NCI-H2171 (cell line): ENCODE results near the gene KLF16.

Source experiments
- DNase-seq: peaks from one replicate; lab custom pipeline; 2025; lab: John Stamatoyannopoulos, UW

Gene KLF16

DNA sequence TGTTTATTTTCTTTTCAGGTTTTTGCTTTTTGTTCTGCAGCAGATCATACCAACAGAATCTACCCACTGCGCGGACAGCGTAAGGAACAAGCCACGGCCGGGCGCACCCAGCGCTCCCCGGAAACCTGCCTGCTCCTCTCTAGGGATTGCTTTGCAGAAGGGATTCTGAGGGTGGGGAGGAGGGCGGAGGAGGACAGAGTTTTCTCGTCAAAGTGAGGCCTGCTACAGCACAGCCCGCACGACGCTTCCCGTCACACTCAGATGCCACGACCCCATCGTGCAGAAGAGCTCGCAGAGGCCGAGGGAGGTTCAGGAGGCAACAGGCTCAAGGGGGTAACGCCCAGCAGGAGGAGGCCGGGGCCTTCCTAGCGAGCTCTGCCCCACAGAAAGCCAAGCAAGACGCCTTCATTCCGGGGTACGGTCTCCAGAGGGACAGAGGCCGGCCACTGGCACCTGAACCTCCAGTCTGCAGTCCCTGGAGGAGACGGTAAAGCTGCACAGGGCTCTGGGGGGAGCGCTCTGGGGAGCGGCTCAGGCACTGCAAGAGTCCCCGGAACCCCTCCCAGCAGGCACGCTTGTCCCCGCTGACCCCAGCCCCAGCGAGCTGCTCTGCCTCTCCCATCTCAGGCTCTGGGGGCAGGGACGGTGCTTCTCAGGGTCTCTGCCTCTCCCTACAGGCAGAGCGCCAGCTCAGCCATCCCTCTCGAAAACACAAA is 22.0 kb downstream of the KLF16 start:
- no peak for DNase-seq

DNA sequence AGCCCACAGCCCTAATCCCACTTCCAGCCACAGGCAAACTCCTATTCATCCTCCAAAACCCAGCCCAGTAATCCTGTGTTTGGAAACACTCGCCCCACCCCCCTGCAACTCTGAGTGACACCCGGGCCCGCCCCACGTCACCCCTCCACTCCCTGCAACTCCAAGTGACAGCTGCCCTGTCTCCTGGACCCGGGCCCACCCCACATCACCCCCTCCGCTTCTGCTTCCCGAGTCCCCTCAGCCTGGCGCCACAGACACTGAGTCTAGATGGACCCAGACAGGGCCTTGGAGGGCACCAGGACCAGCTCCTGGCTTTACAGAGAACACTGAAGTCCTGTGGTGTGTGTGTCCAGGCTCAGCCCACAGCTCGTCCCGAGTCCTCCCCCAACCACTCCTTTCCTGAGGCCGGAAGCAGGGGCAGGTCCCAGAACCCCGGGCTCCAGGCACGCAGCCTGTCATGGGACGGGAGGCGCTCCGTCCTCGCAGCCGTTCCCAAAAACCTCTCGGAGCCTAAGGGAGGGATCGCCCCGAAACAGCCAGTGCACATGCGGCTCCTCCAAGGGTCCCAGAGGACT is 22.8 kb downstream of the KLF16 start:
- DNase-seq: no peak

DNA sequence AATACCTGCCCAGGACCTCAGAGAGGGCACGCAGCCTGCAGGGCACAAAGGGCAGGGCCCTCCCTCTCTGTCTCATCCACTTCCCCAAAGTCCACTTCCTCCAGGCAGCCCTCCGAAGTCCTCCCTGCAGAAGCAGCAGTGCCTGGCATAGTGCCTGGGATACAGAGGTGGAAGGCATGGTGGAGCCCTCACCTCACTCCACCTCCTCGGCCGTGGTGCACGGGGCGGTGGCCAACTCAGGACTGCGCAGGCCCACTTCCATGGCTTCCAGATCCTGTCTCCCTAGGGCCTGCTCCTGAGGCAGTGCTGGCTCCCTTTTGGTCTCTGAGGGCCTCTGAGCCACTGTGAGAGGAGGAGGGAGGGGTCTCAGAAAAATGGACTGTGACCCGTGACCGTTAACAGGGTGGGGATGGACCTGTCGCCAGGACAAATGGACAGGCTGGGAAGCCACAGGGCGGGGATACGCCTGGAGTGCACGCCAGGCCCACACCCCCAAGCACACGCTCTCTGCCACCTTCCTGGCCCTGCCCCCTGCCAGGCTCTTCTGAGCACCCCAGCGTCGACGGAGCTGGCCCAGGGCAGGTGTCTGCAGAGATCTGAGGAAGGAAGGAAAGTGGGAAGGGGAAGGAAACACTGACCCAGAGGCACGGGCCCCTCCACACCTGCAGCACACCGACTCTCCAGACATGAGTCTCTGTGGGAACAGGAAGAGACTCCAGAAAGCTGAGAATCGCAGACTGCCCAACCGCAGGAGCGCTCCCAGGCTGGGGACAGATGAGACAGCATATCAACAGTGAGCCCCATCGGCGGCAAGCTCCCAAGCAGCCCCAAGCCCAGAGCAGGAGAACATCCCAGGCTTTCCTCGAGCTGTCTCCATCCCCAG is 23.5 kb downstream of the KLF16 start:
- no peak for DNase-seq

DNA sequence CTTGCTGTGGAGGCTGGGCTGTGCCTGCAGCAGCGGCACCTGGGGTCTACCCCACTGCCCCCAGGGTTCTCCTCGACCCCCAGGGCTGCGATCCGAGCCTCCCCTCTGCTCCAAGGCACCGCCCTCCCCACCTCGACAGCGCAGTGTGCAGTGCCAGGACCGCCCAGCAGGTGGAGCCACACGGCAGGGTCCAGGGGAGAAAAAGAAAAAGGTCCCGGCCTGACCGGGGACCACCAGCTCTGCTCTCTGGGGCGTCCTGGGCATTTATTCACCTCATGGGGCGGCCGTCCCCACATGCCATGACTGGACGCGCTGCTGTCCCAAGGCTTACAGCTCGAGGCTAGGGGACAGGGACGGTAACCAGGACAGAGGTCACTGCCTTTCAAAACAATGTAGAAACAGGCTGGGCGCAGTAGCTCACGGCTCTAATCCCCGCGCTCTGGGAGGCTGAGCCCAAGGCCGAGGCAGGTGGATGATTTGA is 25.7 kb downstream of the KLF16 start:
- DNase-seq: no peak

DNA sequence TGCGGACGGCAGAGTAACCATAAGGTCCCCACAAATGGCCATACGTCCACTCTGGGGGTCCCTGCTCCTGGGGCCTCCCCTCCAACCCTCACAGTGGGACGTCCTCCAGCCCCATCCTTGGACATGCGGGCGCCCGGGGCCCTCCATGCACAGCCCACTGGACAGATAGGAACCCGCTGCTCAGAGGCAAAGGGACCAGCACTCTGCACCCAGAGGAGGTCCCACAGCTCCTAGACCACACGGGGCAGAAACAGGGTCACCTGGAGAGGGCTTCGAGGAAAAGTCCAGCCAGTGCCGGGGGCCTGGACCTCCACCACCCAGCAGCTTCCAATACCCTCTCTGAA is 26.2 kb downstream of the KLF16 start:
- no peak for DNase-seq

DNA sequence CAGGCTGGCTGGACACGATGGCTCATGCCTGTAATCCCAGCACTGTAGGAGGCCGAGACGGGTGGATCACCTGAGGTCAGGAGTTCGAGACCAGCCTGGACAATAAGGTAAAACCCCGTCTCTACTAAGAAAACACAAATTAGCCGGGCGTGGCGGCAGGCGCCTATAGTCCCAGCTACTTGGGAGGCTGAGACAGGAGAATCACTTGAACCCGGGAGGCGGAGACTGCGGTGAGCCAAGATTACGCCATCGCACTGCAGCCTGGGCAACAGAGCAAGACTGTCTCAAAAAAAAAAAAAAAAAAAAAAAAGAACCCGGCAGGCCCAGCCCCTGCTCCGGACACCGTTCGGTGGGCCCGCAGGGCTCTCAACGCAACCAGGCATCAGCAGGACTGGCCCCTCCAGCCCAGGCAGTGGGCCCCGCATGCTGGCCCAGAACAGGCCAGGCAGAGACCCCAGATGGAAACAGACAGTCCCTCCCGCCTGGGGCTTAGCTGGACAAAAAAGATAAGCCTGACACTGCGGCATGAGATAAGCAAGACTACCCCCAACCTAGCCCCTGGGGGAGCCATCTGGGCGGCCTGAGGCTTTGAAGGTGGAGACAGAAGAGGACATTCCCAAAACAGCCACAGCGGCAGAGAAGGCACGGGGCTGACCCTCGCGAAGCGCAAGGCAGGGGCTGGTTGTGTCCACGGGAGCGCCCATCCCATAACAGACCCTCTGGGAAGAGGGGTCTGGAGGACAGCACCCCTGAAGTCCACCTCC is 26.7 kb downstream of the KLF16 start:
- DNase-seq: no peak

DNA sequence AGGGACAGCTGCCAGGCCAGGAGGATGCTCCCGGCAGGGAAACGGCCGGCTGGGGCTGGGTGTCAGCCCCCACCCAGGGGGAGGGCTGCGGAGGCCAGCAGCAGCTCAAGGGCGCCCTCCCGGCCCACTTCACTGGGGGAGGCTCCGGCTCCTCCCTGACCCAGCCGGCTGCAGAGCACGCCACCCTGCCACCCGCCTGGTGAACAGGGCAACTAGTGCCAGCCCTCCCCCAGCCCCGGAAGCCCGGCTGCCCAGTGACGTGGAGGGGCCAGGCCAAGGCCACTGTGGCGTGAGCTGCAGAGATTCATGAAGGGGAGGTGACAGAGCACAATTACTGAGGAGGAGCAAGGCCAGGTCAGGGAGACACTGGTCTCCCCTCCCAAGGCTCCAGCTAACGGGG is 29.8 kb downstream of the KLF16 start:
- no peak for DNase-seq

DNA sequence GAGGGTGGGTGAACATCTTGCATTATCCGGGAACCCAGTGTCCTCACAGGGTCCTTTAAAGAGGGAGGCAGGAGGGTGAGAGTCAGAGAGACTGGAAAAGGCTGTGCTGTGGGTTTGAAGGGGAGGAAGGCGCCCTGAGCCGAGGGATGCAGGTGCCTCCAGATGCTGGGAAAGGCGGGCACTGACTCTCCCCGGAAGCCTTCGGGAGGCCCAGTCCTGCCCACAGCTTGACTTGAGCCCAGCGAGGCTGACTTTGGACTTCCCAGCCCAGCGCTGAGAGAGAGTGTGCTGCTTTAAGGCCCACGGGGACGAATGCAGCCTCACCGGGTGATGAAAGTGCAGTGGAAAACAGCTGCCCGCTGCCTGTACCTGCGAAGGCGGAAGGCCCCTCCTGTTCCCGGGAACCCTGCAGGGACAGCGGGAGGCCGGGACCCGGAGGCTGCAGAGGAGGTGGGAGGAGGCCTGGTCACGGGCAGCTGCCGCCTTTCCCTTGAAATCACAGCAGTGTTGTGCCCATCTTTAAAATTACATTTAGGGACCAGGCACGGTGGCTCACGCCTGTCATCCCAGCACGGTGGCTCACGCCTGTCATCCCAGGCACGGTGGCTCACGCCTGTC is 31.2 kb downstream of the KLF16 start:
- no peak for DNase-seq

DNA sequence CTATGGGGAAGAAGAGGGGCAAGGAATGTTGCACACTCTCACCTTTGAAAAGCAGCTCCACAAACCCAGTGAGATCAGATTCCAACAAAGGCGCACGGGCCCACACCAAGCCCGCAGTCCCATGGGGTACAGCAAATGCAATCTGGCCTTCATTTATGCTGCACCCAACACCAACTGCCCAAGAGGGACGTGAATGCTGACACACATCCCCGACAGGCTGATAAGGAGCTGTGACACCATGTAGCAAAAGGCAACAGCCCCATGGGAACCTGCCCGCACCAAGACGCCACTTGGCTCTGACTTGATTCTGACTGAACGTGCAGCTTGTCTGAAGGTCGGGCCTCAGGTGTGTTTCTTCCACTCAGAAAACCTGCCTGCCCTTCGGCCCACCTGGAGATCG is 32.4 kb downstream of the KLF16 start:
- DNase-seq: no peak

DNA sequence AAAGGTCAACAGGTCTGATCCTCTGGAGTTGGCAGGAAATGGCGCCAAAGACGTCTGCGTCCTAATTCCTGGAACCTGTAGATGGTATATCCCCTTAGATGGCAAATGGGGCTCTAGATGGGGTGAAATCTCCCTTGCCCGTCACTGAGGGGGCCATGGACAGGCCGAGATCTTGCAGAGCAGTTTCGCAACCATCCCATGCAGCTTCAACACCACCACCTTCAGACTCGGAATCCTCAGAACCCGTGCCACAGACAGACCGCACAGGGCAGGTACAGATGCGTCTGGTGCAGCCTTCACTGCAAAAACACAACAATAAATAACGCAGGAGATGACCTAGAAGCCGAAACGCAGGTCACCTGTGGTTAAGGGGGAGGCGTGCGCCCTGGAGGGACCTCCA is 32.8 kb downstream of the KLF16 start:
- no peak for DNase-seq

DNA sequence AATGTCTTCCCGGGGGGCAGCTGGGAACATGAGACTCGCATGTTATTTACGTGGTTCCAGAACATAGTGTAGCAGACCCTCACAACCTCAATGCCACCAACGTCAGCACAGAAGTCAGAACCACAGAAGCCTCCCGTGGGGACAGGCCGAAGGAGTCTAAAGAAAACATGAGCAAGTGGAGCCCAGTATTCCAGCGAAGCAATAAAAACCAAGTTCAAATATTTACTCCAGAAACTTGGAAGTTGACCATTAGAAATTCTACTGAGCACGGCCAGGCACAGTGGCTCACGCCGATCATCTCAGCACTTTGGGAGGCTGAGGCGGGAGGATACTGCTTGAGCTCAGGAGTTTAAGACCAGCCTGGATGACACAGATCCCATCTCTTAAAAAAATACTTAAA is 33.4 kb downstream of the KLF16 start:
- DNase-seq: no peak

DNA sequence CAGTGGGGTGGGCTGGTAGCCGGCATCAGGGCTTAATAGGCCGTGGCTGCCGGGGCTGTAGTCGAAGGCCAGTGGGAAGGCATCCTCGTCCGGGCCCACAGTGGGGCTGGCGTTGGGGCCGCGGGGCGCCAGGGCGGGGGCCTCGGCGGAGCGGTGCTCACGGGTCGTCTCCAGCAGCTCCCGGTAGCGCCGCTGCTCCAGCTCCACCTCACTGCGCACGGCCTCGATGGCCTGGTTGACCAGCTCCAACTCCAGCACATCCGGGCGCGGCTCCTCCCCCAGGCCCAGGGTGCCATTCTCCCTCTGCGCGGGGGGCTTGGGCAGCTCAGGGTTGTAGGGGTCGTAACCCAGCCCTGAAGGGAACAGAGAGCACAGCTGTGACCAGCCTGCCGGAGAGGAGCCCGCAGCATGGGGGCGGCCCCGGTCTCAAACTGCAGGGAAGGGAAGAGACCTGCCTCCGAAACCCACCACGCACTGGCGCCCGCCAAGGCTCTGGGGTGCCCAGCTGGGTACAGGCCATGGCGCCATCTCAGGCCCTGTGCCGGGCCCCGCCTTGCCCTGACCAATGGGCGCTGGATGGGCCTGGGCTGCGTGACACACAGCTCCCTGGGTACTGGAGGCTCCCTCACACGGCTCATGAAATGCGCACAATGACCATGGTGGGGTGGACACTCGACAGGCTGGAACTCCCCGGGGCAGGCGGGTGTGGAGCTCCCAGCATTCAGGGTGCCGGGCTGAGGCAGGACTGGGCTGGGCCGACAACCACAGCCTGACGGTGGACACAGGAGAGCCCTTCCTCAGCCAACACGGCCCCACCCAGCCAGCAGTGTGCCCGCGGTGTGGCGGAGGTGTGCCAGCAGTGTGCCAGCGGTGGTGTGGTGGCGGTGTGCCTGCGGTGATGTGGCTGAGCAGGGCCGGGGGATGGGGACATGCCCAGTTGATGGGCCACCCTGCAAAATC is 34.8 kb downstream of the KLF16 start:
- no peak for DNase-seq

DNA sequence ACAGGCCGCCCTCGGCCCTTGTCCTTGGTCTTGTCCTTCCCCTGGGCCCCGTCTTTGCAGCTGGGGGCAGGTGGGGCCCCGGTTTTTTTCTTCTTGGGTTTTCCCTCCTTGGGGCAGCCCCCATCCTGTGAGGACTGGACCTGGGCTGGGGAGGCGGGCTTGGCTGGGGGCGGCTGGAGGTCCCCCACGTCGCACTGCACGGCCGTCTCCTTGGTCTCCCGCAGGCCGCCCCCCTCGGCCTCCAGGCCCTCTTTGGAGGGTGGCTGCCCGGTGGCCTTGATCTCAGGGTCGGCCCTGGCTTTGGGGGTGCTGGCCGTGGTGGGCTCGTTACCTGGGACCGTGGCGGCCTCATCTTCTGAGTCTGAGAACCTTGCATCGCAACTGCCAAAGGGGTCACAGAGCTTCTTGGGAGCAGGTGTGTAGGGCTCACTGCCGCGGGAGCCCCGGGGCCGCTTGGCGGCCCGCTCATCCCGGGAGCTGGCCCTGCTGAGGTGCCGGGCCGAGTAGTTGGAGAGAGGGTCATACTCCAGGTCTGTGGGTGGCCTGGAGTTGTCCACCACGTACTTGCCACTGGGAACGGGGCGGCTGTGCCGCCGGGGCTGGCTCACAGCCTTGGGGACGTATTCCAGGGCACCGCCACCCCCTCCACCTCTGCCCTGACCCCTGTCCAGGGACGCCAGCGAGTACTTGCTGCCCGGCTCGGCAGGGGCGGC is 35.7 kb downstream of the KLF16 start:
- DNase-seq: no peak

DNA sequence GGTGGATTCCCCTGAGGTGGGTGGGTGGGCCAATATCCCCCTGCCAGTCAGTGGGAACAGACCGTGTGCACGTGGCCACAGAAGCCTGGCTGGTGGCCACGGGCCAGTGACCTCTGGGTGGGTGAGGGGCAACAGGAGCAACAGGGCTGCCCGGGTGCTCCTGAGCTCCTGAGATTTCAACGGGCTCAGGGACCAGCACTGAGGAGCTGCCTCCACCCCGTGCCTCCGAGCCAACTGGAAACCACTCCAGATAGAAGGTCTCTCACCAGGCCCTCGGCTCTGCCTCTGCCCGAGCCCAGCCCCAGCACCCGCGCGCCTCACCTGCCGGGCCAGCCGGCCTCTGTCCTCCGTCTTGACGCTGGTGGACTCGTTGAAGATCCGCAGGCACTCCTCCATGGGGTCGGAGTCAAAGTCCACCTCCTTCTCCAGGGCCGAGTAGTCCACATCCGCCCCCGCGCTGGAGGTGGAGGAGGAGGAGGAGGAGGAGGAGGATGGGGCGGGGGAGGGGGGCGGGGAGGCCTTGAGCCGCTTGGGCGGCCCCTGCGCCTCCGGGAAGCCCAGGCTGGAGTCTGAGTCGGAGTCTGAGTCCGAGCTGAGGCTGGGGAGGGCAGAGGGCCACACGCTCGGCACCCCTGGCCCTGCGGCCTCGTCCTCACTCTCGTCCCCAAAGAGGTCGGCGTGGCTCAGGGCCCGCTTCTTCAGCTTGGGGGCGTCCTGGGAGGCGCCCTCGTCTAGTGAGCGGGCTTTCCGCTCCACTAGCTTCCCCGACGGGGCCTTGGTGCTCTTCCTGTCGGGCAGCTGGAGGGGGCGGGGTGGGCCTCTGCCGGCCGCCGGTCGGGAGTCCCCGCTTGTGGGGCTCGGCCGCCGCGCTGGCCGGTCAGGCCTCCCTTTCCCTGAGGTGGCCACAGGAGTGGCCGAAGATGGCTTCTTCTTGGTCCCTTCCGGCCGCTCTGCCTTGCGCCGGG is 36.5 kb downstream of the KLF16 start:
- no peak for DNase-seq

DNA sequence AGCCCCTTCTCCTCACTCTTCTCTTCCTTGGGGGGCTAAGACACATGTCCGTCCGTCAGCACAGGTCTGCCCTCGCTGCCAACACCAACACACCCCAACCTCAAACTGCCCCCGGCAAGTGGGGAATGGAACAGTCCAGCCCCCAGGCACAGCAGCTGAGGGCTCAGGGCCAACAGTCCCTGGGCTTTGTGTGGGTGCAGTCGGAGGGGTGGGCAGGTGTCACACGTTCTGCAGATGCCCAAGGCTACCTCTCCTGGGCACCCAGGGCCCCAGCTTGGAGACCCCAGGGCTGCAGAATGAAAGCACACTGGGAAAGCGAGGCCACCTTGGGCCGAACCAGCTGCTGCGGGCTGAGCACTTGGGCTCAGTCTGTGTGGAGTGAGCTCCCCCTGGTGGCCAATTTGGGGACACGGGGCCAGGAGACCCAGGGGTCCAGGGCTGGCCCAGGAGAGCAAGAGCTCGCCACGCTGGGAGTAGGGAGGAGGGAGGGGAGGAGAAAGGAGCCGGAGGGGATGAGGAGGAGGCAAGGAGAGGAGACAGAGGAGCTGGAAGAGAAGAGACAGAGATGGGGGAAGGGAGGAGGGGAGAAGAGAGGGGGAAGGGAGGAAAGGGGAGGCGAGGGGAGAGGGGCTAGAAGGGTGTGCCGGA is 37.3 kb downstream of the KLF16 start:
- peak; percentile 32 for DNase-seq

DNA sequence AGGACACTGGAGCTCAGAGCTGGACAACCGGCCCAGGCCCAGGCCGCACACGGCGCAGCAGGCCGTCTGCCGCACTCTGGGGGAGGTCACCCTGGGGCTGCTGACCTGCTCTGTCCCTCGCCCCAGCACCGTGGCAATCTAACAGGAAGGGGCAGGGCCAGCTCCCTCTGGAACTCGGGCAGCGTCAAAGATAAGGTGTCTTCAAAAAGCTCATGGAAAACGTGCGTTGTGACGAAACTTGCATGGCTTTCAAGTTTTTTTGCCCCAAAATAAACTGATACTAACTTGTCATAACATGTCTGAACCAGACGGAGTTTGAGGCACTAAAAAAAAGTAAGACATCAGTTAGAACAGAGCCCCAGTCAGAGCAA is 39.1 kb downstream of the KLF16 start:
- no peak for DNase-seq

DNA sequence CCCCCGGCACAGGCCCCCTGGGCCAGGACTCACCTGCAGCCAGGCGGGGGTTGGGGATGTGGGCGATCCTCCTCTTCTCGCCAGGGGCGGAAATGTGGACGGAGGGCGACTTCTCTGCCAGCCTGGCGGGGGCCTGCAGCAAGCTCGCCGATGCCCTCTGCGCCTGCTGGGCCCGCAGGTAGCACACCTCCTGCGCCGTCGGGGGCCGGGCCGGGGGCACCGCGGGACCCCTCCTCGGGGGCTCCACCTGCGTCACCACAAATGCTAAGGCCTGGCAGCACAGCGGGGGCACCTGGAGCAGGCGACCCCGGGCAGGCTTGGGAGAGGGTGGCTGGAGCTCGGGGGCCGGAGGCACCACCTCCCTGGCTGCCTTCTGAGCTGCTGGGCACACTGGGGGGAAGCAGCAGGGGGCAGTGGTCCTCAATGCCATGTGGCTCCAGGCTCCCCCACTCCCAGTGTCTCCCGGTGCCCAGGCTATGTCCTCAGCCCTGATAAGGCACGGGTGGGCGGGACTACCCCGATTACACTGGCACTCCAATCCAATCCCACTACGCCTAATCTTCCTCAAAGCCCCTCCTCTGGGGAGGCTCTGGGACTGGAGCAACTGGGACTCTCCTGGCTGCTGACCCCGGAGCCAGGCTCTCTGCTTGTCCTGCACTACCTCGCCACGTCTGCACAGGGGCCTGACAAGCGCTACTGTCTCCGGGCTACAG is 39.7 kb downstream of the KLF16 start:
- no peak for DNase-seq

DNA sequence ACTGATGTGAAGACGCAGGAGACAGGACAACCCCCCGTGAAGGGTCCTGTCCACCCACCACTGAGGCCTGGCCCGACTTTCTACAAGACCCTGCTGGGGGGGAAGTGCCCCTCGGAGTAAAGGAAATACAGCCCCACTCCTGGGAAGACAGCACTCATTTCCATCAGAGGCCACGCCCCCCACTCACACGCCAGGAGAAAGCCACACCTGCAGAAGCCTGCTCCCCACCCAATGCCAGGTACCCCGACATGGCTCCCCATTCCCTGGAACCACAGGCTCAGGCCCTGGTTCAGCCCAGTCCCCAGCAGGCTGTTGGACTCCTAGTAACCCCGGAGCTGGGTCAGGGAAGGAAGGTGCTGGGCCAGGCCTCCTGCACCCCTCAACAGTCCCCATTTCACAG is 40.4 kb downstream of the KLF16 start:
- DNase-seq: no peak
